GM19452 (cell line): ENCODE measurements around the gene SRSF10.

Experiments
- ATAC-seq: cut with Tn5 transposase; IDR thresholded peaks from one replicate; pipeline ENCODE4 v1.9.1; 2021; ENCODE audit not compliant: unreplicated experiment

SRSF10 gene

DNA sequence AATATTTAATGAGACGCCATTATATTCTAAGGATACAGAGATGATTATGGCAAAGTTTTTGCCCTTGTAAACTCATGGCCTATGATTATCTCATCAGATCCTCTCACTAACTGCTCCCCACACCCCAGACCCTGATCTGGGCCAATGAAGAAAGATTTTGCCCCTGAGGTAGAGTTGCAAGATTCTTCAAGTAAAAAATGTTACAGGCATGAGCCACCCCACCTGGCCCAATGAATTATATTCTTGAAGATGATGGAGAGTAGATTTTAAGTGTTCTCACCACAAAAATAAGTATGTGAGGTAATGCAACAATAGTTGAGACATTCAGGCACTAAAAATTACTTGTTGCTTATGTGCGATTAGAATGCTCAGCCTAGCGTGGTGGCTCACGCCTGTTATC lies 65.2 kb downstream of the SRSF10 start:
- no peak for ATAC-seq
